ENCODE results near the gene PLD1.
"Not testable (repeated sequence)": the region's sequence is repeated elsewhere in the genome, so short reads cannot be mapped to it uniquely, and the experiment has no call there.

PLD1 gene

GRCh38 chr3:171768281-171768900 is 41.9 kb downstream of the PLD1 start:
- FAIRE-seq, result no peak

- no peak for FAIRE-seq
These were observed 44.8 kb downstream of the PLD1 start for GRCh38 chr3:171765511-171765887.

- no peak for FAIRE-seq
These were observed 46.9 kb downstream of the PLD1 start for GRCh38 chr3:171763392-171763791.

GRCh38 chr3:171760477-171760876 is 49.8 kb downstream of the PLD1 start:
- FAIRE-seq, result no peak

- FAIRE-seq, result no peak
These were observed 52.2 kb downstream of the PLD1 start for GRCh38 chr3:171758109-171758508.

- no peak for FAIRE-seq
These were observed 52.8 kb downstream of the PLD1 start for GRCh38 chr3:171757361-171758034.

GRCh38 chr3:171755656-171756055 is 54.6 kb downstream of the PLD1 start:
- FAIRE-seq, result no peak

- FAIRE-seq, result no peak
These were observed 55.2 kb downstream of the PLD1 start for GRCh38 chr3:171755015-171755589.

GRCh38 chr3:171753665-171754408 is 56.4 kb downstream of the PLD1 start:
- FAIRE-seq, result no peak

- no peak for FAIRE-seq
These were observed 57.2 kb downstream of the PLD1 start for GRCh38 chr3:171753025-171753472.

- no peak for FAIRE-seq
These were observed 58.0 kb downstream of the PLD1 start for GRCh38 chr3:171752329-171752728.

- no peak for FAIRE-seq
These were observed 61.2 kb downstream of the PLD1 start for GRCh38 chr3:171749124-171749523.

GRCh38 chr3:171748064-171748924 is 62.0 kb downstream of the PLD1 start:
- no peak for FAIRE-seq

- no peak for FAIRE-seq
These were observed 62.9 kb downstream of the PLD1 start for GRCh38 chr3:171747223-171747920.

- FAIRE-seq, result not testable (repeated sequence)
These were observed 63.7 kb downstream of the PLD1 start for GRCh38 chr3:171746320-171747222.

GRCh38 chr3:171745577-171746319 is 64.5 kb downstream of the PLD1 start:
- no peak for FAIRE-seq

GRCh38 chr3:171744158-171744741 is 66.0 kb downstream of the PLD1 start:
- no peak for FAIRE-seq

GRCh38 chr3:171743327-171744157 is 66.7 kb downstream of the PLD1 start:
- FAIRE-seq, result no peak

- no peak for FAIRE-seq
These were observed 68.9 kb downstream of the PLD1 start for GRCh38 chr3:171741377-171741776.

Data from colon (tissue), 2 donors.